Left ventricle myocardium inferior (tissue), 1 donor: ENCODE data around the gene BTNL2. TPM values are rescaled to one million over a fixed set of nuclear protein-coding genes. Genes with fewer than 3 reads are reported as not detected.

Experiments
- DNase-seq: peaks from one replicate; pipeline ENCODE4 v3.0.0-alpha.2; 2020
- H3K27ac ChIP-seq: fragments of 200-600 bp; replicated peaks from 2 replicates; pipeline ENCODE4 v1.8.0; 2021
- H3K27me3 ChIP-seq: fragments of 200-600 bp; 2 replicates; pipeline ENCODE4 v1.8.0; 2021; ENCODE audit warnings: low read depth
- H3K36me3 ChIP-seq: fragments of 200-600 bp; 2 replicates; pipeline ENCODE4 v1.8.0; 2021
- H3K4me1 ChIP-seq: fragments of 200-600 bp; 2 replicates; pipeline ENCODE4 v1.8.0; 2021
- H3K4me3 ChIP-seq: fragments of 200-600 bp; 2 replicates; pipeline ENCODE4 v1.8.0; 2021; ENCODE audit warnings: mild to moderate bottlenecking, moderate library complexity
- H3K9me3 ChIP-seq: fragments of 200-600 bp; replicated peaks from 2 replicates; pipeline ENCODE4 v1.8.0; 2021
- intact Hi-C: fragments of 100-400 bp; cut with micrococcal nuclease; formaldehyde crosslinking; loops from one replicate; pipeline ENCODE4 v1.11.0; 2022
- total RNA-seq: library from RNA; stranded (reverse); fragmentation: NEBNext Ultra II Directional; extraction: Animal tissue kit (Norgen Biotek cat#: 25700); gene quantifications from one replicate; pipeline ENCODE4 v1.2.1, GENCODE V29; 2021
- TF ChIP-seq, protein P1 (sequence below): fragments of 200-600 bp; IDR thresholded peaks from 2 replicates; pipeline ENCODE4 v1.8.0; 2021; ENCODE audit warnings: antibody characterized with exemption, mild to moderate bottlenecking, borderline replicate concordance
- donor health status: DM: no; HTN: yes; CAD: no; lungs with severe emphysema.

Gene BTNL2
- total RNA-seq, 1 donor from 2014 or later = not detected

- no peak for DNase-seq
- H3K4me3 ChIP-seq = no peak overlapping the region
- H3K27me3 ChIP-seq = no peaks in the 10 kb centered on the region
- intact Hi-C loops = no loop called here
- no peaks in the 10 kb centered on the region for H3K36me3 ChIP-seq
- no peaks in the 10 kb centered on the region for H3K9me3 ChIP-seq
- TF ChIP-seq, protein P1, sequence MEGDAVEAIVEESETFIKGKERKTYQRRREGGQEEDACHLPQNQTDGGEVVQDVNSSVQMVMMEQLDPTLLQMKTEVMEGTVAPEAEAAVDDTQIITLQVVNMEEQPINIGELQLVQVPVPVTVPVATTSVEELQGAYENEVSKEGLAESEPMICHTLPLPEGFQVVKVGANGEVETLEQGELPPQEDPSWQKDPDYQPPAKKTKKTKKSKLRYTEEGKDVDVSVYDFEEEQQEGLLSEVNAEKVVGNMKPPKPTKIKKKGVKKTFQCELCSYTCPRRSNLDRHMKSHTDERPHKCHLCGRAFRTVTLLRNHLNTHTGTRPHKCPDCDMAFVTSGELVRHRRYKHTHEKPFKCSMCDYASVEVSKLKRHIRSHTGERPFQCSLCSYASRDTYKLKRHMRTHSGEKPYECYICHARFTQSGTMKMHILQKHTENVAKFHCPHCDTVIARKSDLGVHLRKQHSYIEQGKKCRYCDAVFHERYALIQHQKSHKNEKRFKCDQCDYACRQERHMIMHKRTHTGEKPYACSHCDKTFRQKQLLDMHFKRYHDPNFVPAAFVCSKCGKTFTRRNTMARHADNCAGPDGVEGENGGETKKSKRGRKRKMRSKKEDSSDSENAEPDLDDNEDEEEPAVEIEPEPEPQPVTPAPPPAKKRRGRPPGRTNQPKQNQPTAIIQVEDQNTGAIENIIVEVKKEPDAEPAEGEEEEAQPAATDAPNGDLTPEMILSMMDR = no peak
- no peaks in the 10 kb centered on the region for H3K4me1 ChIP-seq
- H3K27ac ChIP-seq = no peak overlapping the region
Measured at GRCh38 chr6:32375739-32376529, 31.0 kb downstream of the BTNL2 start.

DNA sequence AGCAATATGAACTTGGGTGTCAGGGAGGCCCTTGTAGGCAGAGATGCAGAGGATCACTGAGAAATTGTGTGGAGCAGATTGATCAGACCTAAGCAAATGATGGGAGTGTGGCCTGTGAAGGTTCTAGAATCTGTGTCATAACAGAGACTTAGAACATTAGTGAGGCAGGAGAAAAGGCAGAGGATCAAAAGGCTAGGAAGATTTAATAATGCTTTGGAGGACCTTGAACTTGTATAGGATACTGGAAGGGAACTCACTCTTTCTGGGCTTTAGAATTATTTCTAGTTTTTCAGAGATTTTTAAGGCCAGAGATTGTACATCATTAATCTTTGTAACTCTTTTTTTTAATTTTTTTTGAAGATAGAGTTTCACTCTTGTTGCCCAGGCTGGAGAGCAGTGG, 35.2 kb downstream of the BTNL2 start, which contains the start of gene TSBP1:
Gene TSBP1 (minus strand): TSS at position 101 of the 400 bp plus-strand sequence. CDS start 197 bp downstream, outside the sequence.
- H3K9me3 ChIP-seq = no peaks in the 10 kb centered on the region
- no peak within 1 kb of the TSS for H3K27ac ChIP-seq
- TF ChIP-seq, protein P1 = no peak
- no peaks in the 10 kb centered on the region for H3K27me3 ChIP-seq
- intact Hi-C loops = no loop called here
- H3K4me3 ChIP-seq = no peak within 1 kb of the TSS
- H3K36me3 ChIP-seq = no peaks in the 10 kb centered on the region
- no peak for DNase-seq
- no peaks in the 10 kb centered on the region for H3K4me1 ChIP-seq

DNA sequence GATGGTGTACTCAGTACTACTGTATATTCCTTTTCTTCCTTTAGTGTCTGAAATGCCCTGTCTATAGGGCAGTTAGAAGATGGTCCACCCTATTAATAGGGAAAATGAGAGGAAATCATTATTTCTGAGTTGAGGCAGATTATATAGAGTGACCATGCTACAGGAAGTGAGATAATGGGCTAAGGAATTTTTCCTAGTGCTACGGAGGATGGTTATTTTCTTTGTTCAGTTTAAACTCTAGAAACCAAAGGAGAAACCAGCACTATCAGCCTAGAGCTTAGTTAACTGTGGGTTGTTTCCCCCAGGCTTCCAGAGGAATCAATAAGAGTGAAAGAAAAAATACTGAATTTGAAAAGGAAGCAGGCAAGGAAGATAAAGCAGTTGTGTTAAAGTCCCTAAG, 35.8 kb downstream of the BTNL2 start:
- TF ChIP-seq, protein P1 = no peak
- intact Hi-C loops = no loop called here
- H3K9me3 ChIP-seq = no peaks in the 10 kb centered on the region

DNA sequence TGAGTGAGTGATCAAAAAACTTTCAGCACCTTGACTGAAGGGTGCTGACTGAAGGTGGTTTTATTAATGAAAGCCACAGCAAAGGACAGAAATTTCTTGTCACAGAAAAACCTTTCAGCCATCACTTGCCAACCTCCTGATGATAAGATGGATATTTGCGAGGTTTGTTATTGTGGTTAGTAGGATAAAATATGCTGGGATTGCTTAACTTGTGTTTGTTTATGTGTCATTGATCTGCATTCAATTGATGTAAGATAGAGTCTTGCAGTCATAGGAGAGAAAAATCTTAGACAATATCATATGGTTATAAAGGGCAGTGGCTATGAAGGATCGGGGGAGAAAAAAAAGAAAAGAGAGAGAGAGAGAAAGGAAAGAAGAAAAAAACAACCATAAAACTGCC, 36.5 kb downstream of the BTNL2 start:
- H3K27ac ChIP-seq = no peak overlapping the region
- H3K27me3 ChIP-seq = no peaks in the 10 kb centered on the region
- no peaks in the 10 kb centered on the region for H3K4me1 ChIP-seq
- DNase-seq = no peak
- TF ChIP-seq, protein P1 = no peak
- intact Hi-C loops = no loop called here
- H3K36me3 ChIP-seq = no peaks in the 10 kb centered on the region
- H3K9me3 ChIP-seq = no peaks in the 10 kb centered on the region
- no peak overlapping the region for H3K4me3 ChIP-seq

More for the DNA sequence above, 35.8 kb downstream of the BTNL2 start:
- H3K36me3 ChIP-seq = no peaks in the 10 kb centered on the region
- no peak for DNase-seq
- H3K4me1 ChIP-seq = no peaks in the 10 kb centered on the region
- no peak overlapping the region for H3K4me3 ChIP-seq
- no peaks in the 10 kb centered on the region for H3K27me3 ChIP-seq
- no peak overlapping the region for H3K27ac ChIP-seq

- H3K27ac ChIP-seq = no peak overlapping the region
- TF ChIP-seq, protein P1 = no peak
- no peaks in the 10 kb centered on the region for H3K36me3 ChIP-seq
- H3K9me3 ChIP-seq = peaks cover under 1% of the 10 kb centered on the region
- H3K4me3 ChIP-seq = no peak overlapping the region
- H3K27me3 ChIP-seq = no peaks in the 10 kb centered on the region
- no peak for DNase-seq
- H3K4me1 ChIP-seq = no peaks in the 10 kb centered on the region
- intact Hi-C loops = no loop called here
Measured at GRCh38 chr6:32369660-32370059, 37.3 kb downstream of the BTNL2 start.
